Fibroblast of skin of right biceps (primary cell): ENCODE measurements around the gene SLC30A4.

Experiments used
- DNase-seq: peaks from one replicate; pipeline ENCODE4 v3.0.0-alpha.2; 2013

SLC30A4 gene

DNA sequence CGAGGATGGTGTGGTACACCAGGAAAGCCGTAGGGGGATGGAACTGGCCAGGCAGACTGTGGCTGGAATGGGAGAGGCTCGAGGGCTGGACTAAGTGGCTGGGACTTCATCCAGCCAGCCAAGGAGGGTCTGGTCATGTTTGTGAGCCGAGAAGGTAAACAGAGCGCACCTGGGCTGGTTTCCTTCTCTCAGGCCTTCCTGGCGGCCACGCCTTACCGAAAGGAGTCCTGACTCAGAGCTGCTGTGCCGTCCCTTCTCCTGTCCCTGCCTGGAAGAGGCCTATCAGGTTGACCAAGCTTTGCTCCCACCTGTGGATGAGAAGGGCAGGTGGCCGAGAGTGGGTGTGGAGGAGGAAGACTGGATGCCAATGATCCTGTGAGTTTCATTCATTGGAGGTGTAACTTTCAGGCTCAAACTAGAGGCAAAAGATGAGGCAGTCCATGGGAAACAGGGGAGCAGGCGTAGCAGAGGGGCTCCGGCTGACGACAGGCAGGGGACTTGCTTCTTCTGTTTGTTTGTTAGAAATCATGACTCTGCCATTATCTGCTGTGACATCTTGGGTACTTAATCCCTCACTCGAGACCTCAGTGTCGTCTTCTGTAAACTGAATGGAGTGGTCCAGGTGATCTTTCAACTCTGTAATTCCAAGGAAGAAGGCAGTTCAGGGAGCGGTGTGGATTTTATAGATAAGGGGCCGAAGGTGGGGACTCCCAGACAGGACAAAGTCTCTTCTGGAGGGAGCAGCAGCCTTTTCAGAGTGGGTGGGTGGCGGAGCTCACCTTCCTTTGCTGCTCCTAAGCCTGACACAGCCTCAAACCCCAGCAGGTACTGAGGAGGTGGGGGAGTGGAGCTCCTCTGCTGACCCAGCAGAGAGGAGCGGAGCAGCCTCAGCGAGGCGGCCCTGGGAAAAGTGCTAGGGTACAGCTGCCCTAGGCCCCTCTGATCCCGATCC lies 72.4 kb downstream of the SLC30A4 start:
- no peak for DNase-seq

DNA sequence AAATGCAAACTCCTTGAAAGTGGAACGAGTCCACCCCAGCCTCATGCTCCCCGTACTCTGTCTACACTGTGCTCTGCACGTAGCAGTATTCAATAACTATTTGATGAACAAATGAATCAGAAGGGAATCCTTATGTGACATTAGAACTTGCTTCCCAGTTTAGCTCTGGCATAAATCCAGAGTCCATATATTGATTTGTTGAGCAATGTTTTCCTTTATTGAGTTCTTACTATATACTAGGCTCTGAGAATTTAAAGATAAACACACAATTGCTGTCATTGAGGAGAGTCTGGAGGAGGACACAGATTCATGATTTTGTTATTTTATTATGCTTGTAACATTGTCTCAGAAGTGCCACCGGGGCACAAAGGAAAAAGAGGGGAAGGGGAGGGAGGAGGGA lies 73.2 kb downstream of the SLC30A4 start:
- DNase-seq: no peak

DNA sequence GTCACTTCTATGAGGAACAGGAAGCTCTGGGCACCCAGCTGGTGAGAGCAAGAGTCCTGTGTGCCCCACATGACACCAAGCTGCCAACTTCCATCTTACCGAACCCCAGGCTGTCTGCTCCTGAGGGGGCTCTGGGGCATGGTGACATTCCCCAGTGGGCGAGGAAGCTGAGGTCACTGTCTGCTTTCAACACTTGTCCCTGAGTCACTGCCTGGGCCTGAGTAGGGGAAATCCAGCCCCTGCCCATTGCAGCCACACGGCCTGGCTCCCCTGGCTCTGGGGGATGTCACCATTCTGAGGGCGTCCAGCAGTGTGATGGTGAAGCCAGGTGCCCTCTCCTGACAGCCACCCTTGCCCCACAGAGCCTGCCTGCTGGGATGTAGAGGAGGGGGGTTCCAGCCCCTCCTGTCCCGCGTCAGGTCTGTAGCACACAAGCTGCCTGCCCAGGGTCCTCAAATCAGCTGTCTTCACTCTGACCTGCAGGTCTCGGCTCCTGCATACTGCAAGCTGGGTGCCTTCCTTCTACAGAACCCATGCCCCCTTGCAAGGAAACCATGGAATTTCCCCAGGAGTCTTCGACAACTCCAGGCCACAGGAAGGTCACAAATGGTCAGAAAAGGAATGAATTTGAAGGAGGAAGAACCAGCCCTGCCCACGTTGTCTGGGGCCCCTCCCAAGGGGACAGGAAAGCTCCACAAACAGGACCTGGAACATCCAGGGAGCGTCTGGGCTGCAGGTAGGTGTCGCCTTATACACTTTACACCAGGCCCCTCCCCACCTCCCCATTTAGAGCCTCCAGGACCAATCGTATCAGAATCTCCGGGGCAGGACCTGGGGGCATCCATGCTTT lies 74.3 kb downstream of the SLC30A4 start:
- no peak for DNase-seq

DNA sequence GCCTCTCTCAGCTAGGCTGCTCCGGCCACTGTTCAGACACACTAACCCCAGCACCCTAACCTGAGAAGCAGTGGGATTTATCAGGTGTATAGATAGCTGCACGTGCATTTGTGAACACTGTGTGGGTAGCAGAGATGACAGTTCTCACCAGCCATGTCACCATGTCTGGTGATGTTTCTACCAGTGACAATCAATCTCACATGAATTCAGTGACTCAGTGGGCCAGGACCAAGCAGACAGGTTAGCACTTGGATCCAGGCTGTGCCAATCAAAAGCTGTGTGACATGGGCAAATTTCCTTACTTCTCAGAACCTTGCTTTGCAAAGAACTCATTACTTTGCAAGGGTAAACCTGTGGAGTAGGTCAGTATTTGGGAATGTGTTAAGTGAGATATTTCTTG lies 78.9 kb downstream of the SLC30A4 start:
- no peak for DNase-seq

DNA sequence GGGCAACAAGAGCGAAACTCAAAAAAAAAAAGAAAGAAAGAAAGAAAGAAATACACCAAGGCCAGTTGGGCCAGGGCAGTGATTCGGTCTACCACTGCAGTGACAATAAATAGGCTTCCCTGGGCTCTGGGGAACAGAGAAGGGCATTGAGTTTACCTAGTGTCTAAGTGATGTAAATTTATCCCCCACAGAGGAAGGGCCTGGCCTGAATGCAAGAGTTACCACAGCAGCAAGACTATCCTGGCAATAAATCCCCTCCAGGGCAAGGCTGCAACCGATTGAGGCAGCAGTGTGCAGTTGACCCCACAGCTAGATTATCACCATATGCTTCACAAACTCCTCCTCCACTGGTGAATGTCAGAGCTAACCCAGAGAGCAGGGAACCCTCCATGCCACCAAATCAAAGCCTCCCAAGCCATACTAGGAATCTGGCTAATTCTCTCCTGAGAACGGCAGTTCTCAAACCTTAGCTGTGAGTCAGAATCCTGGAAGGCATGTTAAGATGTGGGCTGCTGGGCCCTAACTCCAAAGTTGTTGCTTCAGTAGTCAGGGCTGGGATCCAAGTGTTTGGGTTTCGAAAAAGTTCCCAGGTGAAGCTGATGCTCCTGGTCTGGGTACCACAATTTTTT lies 79.9 kb downstream of the SLC30A4 start:
- DNase-seq: peak; percentile 80

DNA sequence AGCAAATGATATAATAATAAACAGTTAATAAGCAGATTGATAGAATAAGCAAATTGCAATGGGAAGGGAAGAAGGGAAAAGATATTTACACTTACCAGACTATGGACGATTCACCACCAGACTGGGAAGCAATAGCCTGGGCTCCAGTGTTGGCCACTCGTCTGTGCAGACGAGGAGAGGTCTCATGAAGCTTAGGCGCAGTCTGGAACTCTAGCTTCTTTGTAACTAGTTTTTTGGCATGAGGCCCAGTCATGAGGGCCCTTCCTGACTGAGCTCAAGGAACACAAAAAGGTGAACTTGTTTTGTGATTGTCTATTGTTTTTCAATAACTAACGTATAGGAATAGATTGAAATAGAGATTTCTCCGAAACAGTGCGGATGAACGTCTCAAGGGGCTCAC lies 80.9 kb downstream of the SLC30A4 start:
- DNase-seq: no peak

DNA sequence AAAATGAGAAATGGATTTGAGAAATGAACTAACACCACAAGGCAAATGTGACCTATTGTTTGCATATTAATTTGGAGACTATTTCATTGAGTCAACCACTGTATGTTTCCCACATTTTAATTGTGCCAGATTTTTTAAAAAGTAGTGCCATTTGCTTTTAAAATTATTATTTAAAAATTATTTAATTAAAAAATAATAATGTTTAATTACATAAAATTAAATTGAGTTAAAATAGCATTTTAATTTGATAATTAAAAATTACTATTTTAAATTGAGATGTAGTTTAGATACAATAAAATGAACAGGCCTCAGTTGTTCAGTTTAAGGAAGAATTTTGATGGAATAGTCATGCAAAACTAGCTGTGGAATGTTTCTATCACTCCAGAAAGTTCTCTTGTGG lies 81.5 kb downstream of the SLC30A4 start:
- DNase-seq: no peak

DNA sequence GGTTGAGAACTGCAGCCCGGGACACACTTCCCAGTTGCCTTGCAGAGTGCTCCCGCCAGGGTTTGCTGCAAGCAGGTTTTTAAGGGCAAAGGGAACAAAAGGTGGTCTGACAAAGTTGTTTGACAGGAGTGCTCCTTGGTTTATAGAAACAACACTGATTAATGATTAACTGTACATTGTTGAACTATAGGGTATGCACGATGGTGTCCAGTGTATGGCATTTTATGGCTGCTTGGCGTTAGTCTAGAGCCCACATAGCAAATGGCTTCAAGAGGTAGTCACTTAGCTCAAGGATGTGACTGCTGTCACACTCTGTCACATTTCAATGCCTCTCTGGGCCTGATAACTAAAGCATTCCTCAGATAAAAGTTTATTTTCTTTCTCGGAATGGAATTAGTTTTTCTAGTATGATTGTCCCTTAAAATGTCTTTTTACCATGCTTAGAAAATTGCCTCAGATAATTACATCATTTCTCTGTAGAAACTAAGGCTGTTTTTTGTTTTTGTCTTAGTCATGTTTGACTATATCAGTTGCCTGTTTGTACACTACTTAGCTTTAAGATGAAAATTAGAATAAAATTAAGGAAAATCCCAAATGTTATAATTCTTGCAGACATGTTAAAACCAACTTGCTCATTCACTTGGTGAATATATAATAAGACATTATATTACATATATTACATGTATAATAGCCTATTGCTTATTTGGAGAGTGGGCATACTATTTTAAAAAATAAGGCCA lies 82.9 kb downstream of the SLC30A4 start:
- DNase-seq: no peak

DNA sequence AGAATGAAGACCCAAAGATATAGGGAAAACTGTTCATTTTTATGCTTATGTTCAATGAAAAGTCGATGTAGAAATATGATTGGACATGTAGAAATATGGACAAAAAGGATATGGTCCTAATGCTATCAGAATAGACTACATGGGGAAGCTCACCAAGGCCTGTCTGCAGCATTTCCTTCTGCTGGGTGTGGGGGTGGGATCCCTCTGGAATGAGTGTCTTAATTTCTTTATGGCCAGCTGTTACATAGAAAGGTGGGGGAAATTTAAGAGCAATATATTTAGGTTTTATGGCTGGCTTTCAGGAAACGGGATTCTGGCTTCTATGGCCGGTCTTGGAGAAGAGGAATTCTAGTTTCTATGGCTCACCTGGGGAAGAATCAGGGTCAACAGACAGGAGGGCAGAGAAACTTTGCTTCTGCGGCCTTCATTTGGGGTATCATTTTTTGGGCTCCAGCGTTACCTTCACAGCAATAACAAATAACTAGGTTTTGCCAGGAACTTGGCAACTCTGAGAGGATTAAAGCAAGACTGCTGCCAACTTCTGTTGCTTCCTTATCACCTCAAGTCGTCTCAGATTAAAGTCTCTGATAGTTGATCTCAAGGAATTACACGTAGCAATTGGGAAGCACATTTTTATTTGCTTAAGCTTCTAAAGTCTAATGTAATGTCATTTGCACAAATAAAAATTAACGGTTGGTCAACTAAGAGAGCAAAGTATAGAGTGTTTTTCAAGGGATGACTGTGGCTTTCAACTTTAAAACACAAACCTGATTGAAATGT lies 87.2 kb downstream of the SLC30A4 start:
- no peak for DNase-seq

DNA sequence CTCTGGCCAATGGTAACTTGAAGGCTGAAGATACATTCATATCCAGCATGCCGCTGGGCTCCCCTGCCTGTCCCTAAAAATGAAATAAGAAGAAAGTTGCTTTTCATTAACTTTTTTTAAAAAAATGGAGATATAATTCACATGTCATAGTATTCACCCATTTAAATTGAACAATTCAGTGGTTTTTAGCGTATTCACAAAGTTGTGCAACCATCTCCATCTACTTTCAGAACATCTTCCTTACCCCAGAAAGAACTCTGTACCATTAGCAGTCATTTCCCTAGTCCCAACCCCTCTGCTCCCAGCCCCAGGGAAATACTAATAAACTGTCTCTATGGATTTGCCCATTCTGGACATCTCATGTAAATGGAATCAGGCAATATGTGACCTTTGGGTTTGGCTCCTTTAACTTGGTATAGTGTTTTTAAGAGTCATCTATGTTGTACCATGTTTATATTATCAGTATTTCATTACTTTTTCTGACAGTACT lies 88.4 kb downstream of the SLC30A4 start:
- DNase-seq: no peak

DNA sequence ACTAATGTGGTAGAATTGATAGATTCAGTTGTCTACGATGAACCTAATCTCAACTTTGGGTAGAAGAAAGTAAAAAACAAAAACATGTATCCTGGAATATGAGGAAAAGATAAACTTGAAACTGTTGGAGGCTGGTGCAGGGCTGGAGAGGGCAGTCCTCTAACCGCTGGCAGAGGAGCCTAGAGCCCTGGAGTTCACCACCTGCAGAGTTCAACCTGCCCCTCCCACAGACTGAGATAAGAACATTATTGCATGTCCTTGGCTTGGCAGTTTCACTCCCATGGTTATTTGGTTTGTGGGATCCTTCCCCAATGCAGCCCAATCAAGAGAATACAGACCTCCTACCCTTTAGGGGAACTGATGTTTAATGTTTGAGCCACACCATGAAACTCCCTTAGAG lies 91.0 kb downstream of the SLC30A4 start:
- no peak for DNase-seq

DNA sequence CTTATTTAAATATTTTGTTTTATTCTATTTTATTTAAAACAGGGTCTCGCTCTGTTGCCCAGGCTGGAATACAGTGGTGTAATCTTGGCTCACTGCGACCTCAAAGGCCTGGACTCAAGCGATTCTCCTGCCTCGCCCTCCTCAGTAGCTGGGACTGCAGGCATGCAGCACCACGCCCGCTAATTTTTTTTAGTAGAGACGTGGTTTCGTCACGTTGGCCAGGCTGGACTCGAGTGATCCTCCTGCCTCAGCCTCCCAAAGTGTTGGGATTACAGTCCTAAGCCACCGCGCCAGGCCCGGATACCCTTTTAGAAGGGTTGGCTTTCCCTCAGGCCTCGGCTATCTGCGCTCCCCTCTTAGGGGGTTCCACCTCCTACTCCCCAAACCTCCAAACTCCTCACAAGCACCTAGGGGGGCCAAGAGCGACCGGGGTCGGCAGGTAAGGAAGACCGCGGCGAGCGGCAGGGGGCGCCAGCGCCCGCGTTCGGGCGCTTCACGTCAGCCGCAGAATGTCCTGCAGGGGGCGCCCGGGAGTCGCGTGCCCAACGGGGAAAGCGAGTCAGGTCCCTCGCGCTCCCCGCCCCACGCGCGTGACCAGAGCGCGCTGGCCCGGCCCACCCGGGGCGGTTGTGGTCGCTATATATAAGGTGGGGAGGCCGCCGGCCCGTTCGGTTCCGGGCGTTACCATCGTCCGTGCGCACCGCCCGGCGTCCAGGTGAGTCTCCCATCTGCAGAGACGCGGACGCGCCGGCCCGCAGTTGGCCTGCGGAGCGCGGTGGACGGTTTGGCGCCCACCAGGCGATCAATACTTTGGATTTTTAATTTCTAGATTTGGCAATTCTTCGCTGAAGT lies 92.4 kb downstream of the SLC30A4 start:
- DNase-seq: peak; percentile 53
